ENCODE results near the gene MCFD2.

The MCFD2 gene

GRCh38 chr2:46871976-46872381, 43.6 kb downstream of the MCFD2 start:
- no peak for DNase-seq

DNA sequence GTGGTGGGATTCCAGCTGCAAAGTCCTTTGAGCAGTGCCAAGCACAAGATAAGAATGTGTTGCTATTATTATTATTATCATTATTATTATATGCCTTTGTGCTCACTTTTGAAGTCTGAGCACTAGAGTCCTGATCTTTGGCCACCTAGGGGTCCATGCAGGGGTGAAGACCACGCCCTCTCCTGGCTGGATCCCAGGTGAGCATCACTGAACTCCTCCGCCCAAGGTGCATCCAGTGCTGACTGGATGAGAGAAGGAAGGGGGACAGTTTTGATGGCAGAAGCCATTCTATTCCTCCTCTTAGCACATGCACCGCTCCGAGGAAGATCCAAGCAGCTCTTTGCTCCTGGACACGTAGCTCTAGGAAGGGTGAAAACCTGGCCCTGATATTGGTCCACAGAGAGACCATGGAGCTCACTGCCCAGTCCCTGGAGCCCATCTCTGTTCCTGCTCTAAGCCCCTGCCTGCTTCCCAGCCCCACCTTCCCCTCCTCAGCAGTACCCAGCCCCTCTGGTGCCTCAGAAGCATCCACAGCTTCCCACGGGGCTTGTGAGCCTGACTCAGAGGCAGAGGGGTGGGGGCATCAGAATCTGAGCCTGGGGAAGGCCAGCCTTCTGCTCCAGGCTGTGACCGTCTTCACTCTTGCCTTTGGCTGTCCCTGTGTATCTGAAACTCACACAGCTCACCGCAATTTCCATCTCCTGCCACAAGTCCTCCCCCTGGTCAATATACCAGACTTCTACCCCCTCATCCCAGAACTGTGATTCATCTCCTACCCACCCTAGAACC, 45.4 kb downstream of the MCFD2 start:
- no peak for DNase-seq

DNA sequence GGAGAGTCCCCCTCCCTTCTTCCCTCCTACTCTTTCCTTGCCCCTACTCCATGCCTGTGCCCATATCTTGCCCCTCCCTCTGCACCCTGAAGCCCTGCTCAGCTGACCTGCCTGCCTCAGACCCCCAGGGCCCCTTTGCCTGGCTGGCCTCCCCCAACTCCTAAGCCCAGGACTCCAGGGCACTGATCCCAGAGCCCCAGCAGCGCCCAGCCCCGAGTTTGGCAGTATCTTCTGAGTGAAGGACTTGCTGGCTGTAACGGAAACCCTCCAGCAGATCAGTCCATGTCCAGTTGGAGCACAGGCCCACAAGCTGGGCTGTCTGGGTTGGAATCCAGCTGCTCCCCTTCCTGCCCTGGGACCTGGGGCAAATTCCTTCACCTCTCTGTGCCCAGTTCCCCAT, 46.0 kb downstream of the MCFD2 start:
- DNase-seq = no peak

- DNase-seq = no peak
Measured at GRCh38 chr2:46866770-46867246, 48.8 kb downstream of the MCFD2 start.

DNA sequence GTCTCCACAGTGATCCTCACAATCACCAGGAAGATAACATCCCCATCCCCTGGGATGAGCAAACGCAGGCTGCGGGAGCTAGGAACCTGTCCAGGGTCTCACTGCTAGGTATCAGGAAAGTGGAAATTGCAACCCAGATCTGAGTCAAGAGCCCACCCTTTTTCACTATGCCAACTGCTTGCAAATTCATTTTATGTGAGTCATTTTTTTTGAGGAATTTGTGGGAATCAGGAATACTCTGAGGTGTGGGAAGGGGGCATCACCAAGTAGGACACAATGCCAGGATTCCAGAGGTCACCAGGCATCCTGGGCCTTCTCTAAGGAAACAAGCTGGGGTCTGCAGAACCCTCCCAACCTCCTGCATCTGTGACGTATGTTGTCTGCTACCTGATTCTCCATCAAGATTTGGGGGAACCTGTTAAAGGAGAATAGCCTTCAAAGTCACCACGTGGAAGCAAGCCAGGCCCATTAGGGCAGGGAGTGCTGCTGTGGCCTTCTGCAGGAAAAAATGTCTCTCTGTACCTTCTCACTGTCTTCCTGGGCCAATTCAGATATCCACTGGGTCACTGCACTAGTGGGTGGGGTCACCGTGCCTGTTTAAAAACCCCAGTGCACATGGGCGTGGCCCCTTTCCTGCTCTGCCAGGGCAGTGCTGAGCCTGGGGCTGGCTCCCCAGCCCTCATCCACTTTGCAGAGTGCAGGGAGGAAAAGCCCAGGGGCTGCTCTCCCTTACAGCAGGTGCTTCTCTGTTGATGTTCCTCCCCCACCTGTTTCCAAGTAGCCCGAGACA, 50.2 kb downstream of the MCFD2 start:
- no peak for DNase-seq

GRCh38 chr2:46863882-46864281, 51.7 kb downstream of the MCFD2 start:
- DNase-seq = no peak

DNA sequence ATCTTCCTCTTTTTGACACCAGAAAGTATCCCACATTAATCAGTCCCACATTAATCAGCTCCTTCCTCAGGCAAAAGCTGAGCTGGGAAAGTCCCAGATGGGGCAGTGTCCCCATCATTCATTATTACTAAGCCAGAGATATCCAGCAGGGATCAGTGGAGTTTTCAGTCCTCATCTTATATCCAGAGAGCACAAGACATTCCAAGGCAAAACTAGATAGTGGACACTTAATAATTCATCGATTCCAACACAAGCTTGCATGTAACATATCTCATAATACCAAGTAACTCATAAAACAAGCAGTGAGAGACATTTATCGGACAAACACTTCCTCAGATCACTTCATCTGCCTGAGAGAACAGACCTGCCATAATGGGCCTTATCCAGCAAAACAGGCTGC, 53.1 kb downstream of the MCFD2 start:
- no peak for DNase-seq

GRCh38 chr2:46861916-46862315, 53.7 kb downstream of the MCFD2 start:
- DNase-seq = no peak

- DNase-seq = no peak
Measured at GRCh38 chr2:46859482-46859881, 56.1 kb downstream of the MCFD2 start.

- DNase-seq = no peak
Measured at GRCh38 chr2:46858702-46859090, 56.9 kb downstream of the MCFD2 start.

DNA sequence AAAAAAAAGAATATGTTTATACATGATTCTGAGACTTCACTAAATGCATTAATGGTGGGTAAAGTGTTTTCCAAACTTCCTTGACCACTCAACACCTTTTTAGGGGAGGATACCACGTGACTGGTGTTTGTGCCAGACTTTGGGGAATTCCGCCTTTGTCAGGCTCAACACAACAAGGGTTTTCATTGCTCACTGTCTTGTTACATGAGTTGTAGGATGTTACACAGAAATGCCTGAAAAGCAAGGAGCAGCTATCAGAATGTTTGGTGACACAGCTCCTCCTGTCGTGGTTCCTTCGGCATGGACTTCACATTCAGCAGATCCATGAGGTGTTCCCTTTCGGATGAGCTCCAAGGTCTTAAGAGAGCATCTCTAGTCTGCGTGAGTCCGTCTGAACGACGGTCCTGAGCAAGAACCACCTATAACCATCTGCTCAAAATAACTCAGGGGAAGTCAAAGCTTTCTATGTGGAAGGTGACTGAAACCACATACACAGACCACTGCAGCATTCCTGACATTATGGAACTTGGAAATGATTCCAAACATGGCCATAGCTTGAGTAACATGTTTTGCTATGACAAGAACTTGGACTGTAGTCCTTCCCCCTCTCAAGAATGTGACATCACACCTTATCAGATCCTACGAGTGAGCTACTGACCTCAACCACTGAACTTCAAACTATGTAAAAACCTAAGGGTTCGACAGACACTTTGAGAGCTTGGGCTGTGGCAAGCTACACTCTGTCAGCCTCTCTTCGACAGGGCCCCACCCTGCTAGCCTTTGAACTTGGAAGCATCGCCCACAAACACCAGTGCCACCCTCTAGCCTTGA, 57.5 kb downstream of the MCFD2 start:
- no peak for DNase-seq

DNA sequence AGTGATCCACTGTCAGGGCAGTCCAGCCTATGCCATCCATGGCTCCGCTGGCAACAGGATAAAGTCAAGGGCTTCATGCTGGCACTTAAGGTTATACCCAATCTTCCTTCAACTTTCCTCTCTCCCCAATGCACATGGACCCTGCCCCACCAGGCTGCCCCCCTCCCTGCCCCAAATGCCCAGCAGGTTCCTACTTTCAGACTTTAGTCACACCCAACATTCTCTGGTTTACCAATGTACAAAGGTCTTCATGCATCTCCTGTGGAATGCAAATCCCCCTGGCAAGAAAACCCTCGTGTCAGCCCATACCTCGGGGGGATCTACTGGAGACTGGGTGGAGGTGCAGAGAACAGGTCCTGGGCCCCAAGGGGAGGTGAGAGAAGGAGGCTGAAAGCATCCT, 59.3 kb downstream of the MCFD2 start:
- DNase-seq = no peak

- DNase-seq = no peak
Measured at GRCh38 chr2:46855805-46856204, 59.8 kb downstream of the MCFD2 start.

- DNase-seq = no peak
Measured at GRCh38 chr2:46854260-46854659, 61.3 kb downstream of the MCFD2 start.

GRCh38 chr2:46852598-46852997, 63.0 kb downstream of the MCFD2 start:
- no peak for DNase-seq

DNA sequence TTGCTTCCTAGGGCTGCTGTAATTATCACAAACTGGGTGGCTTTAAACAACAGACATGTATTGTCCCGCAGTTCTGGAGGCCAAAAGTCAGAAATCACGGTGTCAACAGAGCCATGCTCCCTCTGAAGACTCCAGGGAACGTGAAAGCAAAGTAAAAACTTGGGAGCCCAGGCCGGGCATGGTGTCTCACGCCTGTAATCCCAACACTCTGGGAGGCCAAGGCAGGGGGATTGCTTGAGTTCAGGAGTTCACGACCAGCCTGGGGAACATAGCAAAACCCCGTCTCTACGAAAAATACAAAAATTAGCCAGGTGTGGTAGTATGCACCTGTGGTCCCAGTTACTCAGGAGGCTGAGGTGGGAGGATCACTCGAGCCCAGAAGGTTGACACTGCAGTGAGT, 63.5 kb downstream of the MCFD2 start:
- no peak for DNase-seq

All from activated T-cell treated with anti-CD3 and anti-CD28 coated beads, Interleukin-2, amount 50 U/mL, for 1 hour (primary cell).